Activated CD4-positive, alpha-beta T cell treated with anti-CD3 and anti-CD28 coated beads, Interleukin-2, amount 10 ng/mL, durations not matched to agents 7 days and 5 days (primary cell): Measurements from ENCODE around the gene LEFTY1. TPM values are rescaled to one million over a fixed set of nuclear protein-coding genes. Genes with fewer than 3 reads are reported as not detected.
"Not testable (repeated sequence)": the region's sequence is repeated elsewhere in the genome, so short reads cannot be mapped to it uniquely, and the experiment has no call there.

Experiments used
- CTCF ChIA-PET: fragments of 350-600 bp; sonication (Branson Sonifier 250); formaldehyde crosslinking; loops from one replicate; lab custom pipeline; 2021; ENCODE audit warnings: antibody characterized with exemption; lab: Charles Lee
- POLR2A ChIA-PET: fragments of 350-600 bp; sonication (Branson Sonifier 250); formaldehyde crosslinking; loops from one replicate; lab custom pipeline; 2021; ENCODE audit warnings: antibody characterized with exemption; lab: Charles Lee
- DNase-seq: peaks from one replicate; pipeline ENCODE4 v3.0.0-alpha.2; 2020
- H3K27ac Mint-ChIP-seq: one replicate; pipeline ENCODE4 v1.8.0; 2021; ENCODE audit warnings: mild to moderate bottlenecking, moderate library complexity, mixed read lengths
- H3K27me3 Mint-ChIP-seq: one replicate; pipeline ENCODE4 v1.8.0; 2021; ENCODE audit warnings: mixed read lengths
- H3K36me3 Mint-ChIP-seq: one replicate; pipeline ENCODE4 v1.8.0; 2021; ENCODE audit warnings: low read depth, mixed read lengths
- H3K4me1 Mint-ChIP-seq: one replicate; pipeline ENCODE4 v1.8.0; 2021; ENCODE audit warnings: mixed read lengths
- H3K4me3 Mint-ChIP-seq: one replicate; pipeline ENCODE4 v1.8.0; 2021; ENCODE audit warnings: mild to moderate bottlenecking, moderate library complexity, mixed read lengths
- H3K9me3 Mint-ChIP-seq: one replicate; pipeline ENCODE4 v1.8.0; 2021; ENCODE audit warnings: mixed read lengths
- microRNA-seq: library from miRNA; unstranded; fragments of <30 nt; microRNA quantifications from one replicate; pipeline ENCODE4 v1.2.0, GENCODE V29; 2021; ENCODE audit warnings: borderline microRNAs expressed, borderline replicate concordance
- total RNA-seq, 2 experiments: library from RNA; stranded (reverse); gene quantifications; one replicate each; pipeline ENCODE4 v1.2.3, GENCODE V29; 2021

LEFTY1 gene
- total RNA-seq, 2 experiments from 2014 or later: not detected

GRCh38 chr1:225838793-225839192 is 50.2 kb downstream of the LEFTY1 start:
- Mint-ChIP-seq H3K27me3 (no peaks in the 10 kb centered on the region), H3K4me3 (no peak overlapping the region), H3K36me3 (no peaks in the 10 kb centered on the region), H3K27ac (peak overlapping the region; percentile 62), H3K9me3 (no peaks in the 10 kb centered on the region), H3K4me1 (peaks cover 8% of the 10 kb centered on the region)
- DNase-seq: no peak
- ChIA-PET POLR2A (no interaction called here), CTCF (interaction anchor here (1.2 to 1.5 kb wide), 3 partner anchors 13 to 17 kb away, joined by 3 read pairs; no protein-coding TSS in a partner anchor)

DNA sequence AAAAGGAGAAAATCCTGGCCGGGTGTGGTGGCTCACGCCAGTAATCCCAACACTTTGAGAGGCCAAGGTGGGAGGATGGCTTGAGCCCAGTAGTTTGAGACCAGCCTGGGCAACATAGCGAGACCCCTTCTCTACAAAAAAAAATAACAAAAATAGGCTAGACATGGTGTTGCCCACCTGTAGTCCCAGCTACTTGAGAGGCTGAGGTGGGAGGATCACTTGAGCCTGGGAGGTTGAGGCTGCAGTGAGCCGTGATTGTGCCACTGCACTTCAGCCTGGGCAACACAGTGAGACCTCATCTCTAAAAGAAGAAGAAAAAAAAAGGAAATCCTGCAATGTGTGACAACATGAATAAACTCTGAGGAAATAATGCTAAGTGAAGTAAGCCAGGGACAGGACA is 52.6 kb downstream of the LEFTY1 start:
- H3K4me3 Mint-ChIP-seq, POLR2A ChIA-PET, H3K27me3 Mint-ChIP-seq, H3K4me1 Mint-ChIP-seq, H3K36me3 Mint-ChIP-seq, DNase-seq, H3K27ac Mint-ChIP-seq, H3K9me3 Mint-ChIP-seq, CTCF ChIA-PET: not testable (repeated sequence)

Small RNA genes lying within 50 kb of the gene (microRNA-seq; reads per million reads assigned to microRNA genes)
- 1.1 reads per million for gene MIR6741

Other genes with a start within 250 kb of the LEFTY1 start
- gene ENAH, start 236.0 kb downstream of the LEFTY1 start, total RNA-seq: not detected
- gene SRP9, start 111.3 kb downstream of the LEFTY1 start, total RNA-seq: 100 to 1,000 TPM; 219 to 249 TPM
- 1 to 10 TPM; 1.8 to 2.4 TPM for gene EPHX1, start 79.0 kb downstream of the LEFTY1 start, total RNA-seq
- 100 to 1,000 TPM; 197 to 211 TPM for gene TMEM63A, start 6.8 kb downstream of the LEFTY1 start, total RNA-seq
- gene PYCR2, start 35.1 kb upstream of the LEFTY1 start, total RNA-seq: 100 to 1,000 TPM in 1 of 2 experiments, 10 to 100 TPM in 1; 98.1 to 120 TPM
- gene LEFTY2, start 52.1 kb upstream of the LEFTY1 start, total RNA-seq: not detected
- gene SDE2, start 110.2 kb upstream of the LEFTY1 start, total RNA-seq: 10 to 100 TPM; 16.1 to 16.6 TPM
- gene H3-3A, start 173.6 kb upstream of the LEFTY1 start, total RNA-seq: 100 to 1,000 TPM; 651 to 657 TPM